ENCODE data around the gene SLC5A4.

DNA sequence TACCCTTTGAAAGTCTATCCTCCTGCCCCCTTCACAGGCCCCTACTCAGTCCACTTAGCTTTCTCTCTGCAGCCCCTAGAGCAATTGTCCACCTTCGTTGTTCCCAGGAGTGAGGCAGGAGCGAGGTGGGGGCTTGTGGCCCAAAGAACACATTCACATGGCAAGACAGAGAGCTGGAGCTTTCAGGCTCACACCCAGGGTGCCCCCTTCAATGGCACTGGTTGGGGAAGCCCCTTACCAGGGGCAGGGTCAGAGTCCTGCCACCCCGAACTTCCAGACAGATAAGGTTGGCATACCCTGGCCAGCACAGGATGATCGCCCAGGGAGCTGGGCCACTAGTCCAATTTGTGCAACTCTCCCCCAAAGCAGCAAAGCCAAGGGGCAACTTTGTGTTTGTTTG is 6.2 kb upstream of the SLC5A4 start:
- no peak for TF ChIP-seq YY1 (IDR thresholded peaks at IDR 0.05)
- TF ChIP-seq, protein P1, sequence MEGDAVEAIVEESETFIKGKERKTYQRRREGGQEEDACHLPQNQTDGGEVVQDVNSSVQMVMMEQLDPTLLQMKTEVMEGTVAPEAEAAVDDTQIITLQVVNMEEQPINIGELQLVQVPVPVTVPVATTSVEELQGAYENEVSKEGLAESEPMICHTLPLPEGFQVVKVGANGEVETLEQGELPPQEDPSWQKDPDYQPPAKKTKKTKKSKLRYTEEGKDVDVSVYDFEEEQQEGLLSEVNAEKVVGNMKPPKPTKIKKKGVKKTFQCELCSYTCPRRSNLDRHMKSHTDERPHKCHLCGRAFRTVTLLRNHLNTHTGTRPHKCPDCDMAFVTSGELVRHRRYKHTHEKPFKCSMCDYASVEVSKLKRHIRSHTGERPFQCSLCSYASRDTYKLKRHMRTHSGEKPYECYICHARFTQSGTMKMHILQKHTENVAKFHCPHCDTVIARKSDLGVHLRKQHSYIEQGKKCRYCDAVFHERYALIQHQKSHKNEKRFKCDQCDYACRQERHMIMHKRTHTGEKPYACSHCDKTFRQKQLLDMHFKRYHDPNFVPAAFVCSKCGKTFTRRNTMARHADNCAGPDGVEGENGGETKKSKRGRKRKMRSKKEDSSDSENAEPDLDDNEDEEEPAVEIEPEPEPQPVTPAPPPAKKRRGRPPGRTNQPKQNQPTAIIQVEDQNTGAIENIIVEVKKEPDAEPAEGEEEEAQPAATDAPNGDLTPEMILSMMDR (IDR thresholded peaks at IDR 0.05; ENCODE audit: low read depth, low read length, missing input control), result no peak

Data from liver (tissue), 2 donors.